ENCODE data around the gene AP5M1.
"Not testable (repeated sequence)": the region's sequence is repeated elsewhere in the genome, so short reads cannot be mapped to it uniquely, and the experiment has no call there.

Gene AP5M1

GRCh38 chr14:57291692-57292647 lies 23.2 kb downstream of the AP5M1 start:
- DNase-seq: no peak

DNA sequence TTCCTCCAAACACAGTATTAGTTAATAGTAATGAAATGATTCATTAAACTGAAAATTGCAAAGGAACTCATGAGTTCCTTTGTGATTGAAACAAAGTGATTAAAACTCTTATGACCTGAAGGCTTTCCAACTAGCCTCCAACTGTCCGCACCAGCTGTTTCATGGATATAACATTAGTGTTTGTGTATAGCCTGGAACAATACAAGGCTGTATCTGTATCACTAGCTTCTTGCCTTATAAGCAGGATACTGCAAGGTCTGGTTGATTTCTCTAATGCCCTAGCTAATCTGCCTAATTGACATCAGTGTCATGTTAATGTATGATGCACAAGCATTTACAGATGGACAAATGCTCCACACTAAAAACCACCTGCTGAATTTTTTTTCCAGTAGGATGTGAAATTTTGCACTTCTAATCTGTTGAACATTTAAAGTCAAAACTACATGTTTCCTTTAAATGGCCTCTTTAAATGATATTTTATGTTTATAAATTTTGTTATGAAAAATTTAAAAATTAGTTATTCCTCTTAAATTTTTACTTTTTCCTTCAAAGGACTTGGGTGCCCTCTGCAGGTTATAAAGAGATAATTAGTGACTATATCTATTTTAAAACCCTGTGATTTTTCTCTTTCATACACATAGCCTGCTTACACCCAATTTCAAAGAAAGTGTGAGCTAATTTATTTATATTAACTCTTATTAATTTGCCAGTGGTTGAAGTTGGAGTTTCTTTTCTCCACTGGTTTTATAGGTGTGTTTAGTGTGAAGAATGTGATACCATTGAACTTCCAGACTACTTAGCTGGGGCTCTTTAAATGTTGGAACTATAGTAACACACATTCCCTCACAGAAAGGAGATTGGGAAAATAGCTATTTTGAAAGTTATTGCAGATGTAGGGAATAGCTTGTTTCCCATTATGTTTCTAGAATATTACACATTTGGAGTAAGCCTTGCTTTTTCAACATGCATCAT lies 25.4 kb downstream of the AP5M1 start:
- no peak for DNase-seq

GRCh38 chr14:57295239-57295638 lies 26.5 kb downstream of the AP5M1 start:
- no peak for DNase-seq

DNA sequence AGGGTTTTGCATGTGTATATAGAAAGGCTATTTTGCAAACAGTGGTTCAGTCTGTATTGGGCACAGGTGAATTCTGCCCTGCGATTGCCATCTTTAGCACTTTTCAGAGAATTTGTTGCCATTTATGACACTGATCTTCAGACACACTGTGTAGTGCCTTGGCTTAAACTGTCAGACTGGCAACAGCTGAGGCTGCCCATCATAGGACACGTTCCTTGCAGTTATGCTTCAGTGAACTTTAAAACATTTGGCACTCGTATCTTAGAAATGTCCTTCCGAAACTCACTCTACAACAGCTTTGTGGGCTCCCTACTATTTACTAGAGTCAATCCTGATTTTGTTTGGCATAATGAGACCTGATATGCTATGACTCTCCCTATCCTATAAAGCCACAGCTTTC lies 29.1 kb downstream of the AP5M1 start:
- DNase-seq: no peak

GRCh38 chr14:57299511-57299910 lies 30.7 kb downstream of the AP5M1 start:
- DNase-seq: no peak

DNA sequence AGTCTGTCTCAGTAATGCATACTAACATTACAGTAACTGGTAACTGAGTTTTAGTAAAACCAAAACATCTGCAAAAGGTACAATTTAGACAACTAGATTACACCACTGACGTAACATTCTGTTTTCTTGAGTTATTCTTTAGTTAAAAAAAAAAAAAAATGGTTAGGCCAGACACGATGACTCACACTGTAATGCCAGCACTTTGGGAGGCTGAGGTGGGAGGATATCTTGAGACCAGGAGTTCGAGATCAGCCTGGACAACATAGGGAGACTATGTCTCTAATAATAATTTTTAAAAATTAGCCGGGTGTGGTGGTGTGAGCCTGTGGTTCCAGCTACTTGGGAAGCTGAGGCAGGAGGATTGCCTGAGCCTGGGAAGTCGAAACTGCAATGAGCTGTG lies 34.1 kb downstream of the AP5M1 start:
- no peak for DNase-seq

GRCh38 chr14:57314396-57315089 lies 45.8 kb downstream of the AP5M1 start:
- DNase-seq: no peak

DNA sequence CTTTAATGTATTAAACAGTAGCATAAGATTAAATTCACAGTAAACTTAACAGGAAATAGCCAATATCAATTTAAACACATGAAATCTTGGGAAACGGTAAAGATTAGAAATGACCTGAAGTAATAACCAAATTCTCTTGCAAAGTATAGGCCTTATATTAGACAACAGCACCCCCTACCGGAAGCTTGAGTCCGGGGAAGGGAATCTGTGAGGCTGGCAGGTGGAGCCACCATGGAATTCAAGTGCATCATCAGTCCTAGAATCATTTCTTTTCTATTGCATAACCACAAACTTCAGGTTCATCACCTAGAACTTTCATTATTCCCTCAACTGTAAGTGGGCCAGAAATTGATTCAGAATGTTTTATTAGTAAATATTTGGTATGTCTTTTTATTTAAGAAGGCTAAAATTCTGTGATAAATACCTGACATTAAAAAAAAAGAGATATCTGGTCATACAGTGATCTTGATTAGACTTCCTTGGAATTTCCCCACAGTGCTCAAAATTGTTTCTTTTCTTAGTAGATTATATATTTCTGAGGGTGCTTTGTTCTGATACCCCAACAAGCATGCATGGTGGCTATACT lies 48.6 kb downstream of the AP5M1 start:
- DNase-seq: peak; percentile 75

- DNase-seq: no peak
These were observed 50.9 kb downstream of the AP5M1 start for GRCh38 chr14:57319636-57320192.

DNA sequence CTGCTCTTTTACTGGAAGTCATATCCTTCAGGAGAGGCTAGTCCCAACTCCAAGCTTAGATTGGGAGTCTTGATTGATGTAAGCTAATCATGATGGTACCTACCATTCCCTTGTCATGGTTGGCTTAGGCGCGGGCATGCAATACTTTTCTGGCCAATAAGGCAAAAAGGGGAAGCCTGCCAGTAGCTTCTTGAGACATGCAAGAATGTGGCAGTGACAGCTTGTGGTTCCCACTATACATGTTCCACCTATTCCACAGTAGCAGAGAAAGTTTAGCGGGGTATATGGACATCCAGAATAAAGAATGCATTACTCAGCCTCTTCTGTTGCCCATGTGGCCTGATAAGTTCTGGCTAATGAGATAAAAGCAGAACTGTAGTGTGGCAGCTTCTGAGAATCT lies 55.0 kb downstream of the AP5M1 start:
- DNase-seq: no peak

GRCh38 chr14:57326253-57326652 lies 57.5 kb downstream of the AP5M1 start:
- no peak for DNase-seq

- DNase-seq: no peak
These were observed 61.1 kb downstream of the AP5M1 start for GRCh38 chr14:57329833-57330232.

DNA sequence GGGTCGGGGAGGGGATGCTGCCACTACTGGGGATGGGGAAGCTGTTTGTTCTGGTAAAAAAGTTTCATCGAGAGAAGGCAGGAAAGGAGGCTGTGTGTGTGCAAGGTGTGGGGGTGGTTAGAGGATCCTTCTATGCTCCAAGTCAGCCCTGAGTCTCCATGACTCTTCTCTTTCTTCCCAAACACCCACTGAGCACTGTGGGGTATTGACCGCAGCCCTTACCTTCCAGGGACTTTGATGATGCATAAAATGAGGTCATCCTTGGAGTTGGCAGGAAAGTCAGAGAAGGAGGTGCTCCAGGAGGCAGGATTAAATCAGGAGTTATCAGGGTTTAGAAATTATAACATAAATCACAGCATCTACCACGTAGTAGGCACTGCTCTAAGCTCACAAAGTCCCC lies 63.7 kb downstream of the AP5M1 start:
- DNase-seq: not testable (repeated sequence)

GRCh38 chr14:57333726-57334125 lies 65.0 kb downstream of the AP5M1 start:
- not testable (repeated sequence) for DNase-seq

DNA sequence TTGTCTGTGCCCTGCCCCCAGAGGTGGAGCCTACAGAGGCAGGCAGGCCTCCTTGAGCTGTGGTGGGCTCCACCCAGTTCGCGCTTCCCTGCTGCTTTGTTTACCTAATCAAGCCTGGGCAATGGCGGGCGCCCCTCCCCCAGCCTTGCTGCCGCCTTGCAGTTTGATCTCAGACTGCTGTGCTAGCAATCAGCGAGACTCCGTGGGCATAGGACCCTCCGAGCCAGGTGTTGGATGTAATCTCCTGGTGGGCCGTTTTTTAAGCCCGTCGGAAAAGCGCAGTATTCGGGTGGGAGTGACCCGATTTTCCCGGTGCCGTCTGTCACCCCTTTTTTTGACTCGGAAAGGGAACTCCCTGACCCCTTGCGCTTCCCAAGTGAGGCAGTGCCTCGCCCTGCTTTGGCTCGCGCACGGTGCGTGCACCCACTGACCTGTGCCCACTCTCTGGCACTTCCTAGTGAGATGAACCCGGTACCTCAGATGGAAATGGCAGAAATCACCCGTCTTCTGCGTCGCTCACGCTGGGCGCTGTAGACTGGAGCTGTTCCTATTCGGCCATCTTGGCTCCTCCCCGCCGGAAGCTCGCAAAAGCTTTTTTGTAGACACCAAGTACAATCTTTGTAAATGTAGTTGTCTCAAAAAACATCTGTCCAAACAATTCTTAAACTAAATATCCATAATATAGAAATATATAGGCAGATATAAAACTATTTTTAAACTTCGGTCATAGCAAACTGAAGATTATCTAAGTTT lies 75.0 kb downstream of the AP5M1 start:
- not testable (repeated sequence) for DNase-seq

GRCh38 chr14:57345106-57345505 lies 76.3 kb downstream of the AP5M1 start:
- peak; percentile 70 for DNase-seq

- peak; percentile 22 for DNase-seq
These were observed 78.0 kb downstream of the AP5M1 start for GRCh38 chr14:57346741-57347140.

All from NCI-H1092 (cell line).